K562 (cell line): ENCODE measurements around the gene KCNK6. TPM values are rescaled to one million over a fixed set of nuclear protein-coding genes. Genes with fewer than 3 reads are reported as not detected.

Source experiments
- MGA ChIP-seq: fragments of 450-650 bp; IDR thresholded peaks from 2 replicates; pipeline ENCODE4 v1.6.1; 2016; ENCODE audit warnings: mild to moderate bottlenecking, moderate library complexity
- NKRF ChIP-seq: fragments of 450-650 bp; IDR thresholded peaks from 2 replicates; pipeline ENCODE4 v1.6.1; 2016; ENCODE audit warnings: borderline replicate concordance
- NR2C2 ChIP-seq, 2 experiments: fragments of 200-800 bp in 1 of 2; sonication (Bioruptor generic) in 1 of 2; sonication (generic) in 1 of 2; formaldehyde crosslinking in 1 of 2; IDR thresholded peaks; 2 replicates each; pipeline versions ENCODE4 v1.6.1 to v1.8.0; 2016 to 2022; ENCODE audit warnings: mild to moderate bottlenecking in 1 of 2, missing compliant biosample characterization in 1 of 2, missing genetic modification characterization in 1 of 2, missing genetic modification reagents in 1 of 2
- TFAP4 ChIP-seq: sonication (generic); formaldehyde crosslinking; IDR thresholded peaks from 2 replicates; pipeline ENCODE4 v1.8.0; 2022; ENCODE audit warnings: missing genetic modification reagents, mild to moderate bottlenecking, moderate library complexity, borderline replicate concordance
- ZBTB2 ChIP-seq: fragments of 450-650 bp; IDR thresholded peaks from 2 replicates; pipeline ENCODE4 v1.6.1; 2016; ENCODE audit warnings: antibody characterized with exemption
- polyA plus RNA-seq, 8 experiments: library from polyadenylated mRNA; depleted of rRNA in 4 of 8; stranded (reverse) in 5 of 8; unstranded in 3 of 8; fragments of >200 nt; fragmentation: Nextera tagmentation in 2 of 8; fragmentation: Illumina TruSeq in 1 of 8; extraction: Ambion mirVana in 2 of 8; extraction: Trizol in 1 of 8; gene quantifications; 2 replicates each; pipeline versions ENCODE4 v1.2.1 to v1.2.3, GENCODE V29; 2011 to 2014; ENCODE audit warnings: inconsistent platforms in 1 of 8, missing spikeins in 1 of 8
- total RNA-seq, 7 experiments: library from RNA; depleted of rRNA in 6 of 7; stranded (reverse); fragments of >200 nt in 6 of 7; fragmentation: Illumina TruSeq in 2 of 7; extraction: Trizol in 2 of 7; gene quantifications; 2 replicates each; pipeline versions ENCODE4 v1.2.1 to v1.2.3, GENCODE V29; 2011 to 2021; ENCODE audit warnings: low replicate concordance in 1 of 7

Gene KCNK6
- total and polyA plus RNA-seq, 9 of the 15 experiments (the other 6 are each of a cell fraction or from before 2014, with no cell fraction given) = 0.05 to 0.42 (median 0.15) TPM

- TF ChIP-seq MGA = no peak
- peak; percentile 90 for TF ChIP-seq NKRF
- TF ChIP-seq NR2C2 (CRISPR knock-in tag; IDR thresholded peaks at IDR 0.05) = no peak
- peak; percentile 89 for TF ChIP-seq NR2C2 (tag; IDR thresholded peaks at IDR 0.05)
- peak; percentile 99 for TF ChIP-seq TFAP4 (CRISPR knock-in tag)
- TF ChIP-seq ZBTB2 = peak; percentile 74
These were observed 54.9 kb downstream of the KCNK6 start, which contains the start of gene PSMD8 (continued) for GRCh38 chr19:38374332-38375097.
